ENCODE data around the gene VPS37B. TPM values are rescaled to one million over a fixed set of nuclear protein-coding genes. Genes with fewer than 3 reads are reported as not detected.

VPS37B gene
- total and polyA plus RNA-seq, 2 of the 8 experiments (the other 6 are each of a cell fraction or from before 2014, with no cell fraction given), result 11.9 to 15.7 TPM

DNA sequence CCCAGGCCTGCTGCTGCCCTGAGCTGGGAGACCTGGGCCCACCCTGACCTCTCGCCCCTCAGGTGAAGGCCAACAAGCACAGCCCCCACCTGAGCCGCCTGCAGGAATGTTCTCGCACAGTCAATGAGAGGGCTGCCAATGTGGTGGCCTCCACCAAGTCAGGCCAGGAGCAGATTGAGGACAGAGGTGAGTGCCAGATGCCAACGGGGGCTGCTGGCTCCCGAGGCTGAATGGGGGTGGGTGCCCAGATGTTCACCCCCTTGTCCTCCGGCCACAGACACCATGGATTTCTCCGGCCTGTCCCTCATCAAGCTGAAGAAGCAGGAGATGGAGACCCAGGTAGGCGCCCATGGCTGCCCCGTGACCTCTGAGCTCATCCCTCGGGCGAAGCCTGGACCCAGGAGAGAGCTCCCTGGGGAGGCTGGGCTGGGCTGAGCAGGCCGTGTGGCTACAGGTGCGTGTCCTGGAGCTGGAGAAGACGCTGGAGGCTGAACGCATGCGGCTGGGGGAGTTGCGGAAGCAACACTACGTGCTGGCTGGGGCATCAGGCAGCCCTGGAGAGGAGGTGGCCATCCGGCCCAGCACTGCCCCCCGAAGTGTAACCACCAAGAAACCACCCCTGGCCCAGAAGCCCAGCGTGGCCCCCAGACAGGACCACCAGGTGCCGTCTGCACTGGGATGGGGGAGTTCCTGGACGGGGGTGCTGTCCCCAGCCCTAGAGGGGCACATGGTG lies 34.9 kb downstream of the VPS37B start (continued):
- TF ChIP-seq RXRA (IDR thresholded peaks at IDR 0.05; ENCODE audit: insufficient read depth, low read depth, low read length) (no peak), POLR2A (IDR thresholded peaks at IDR 0.05; ENCODE audit: control extremely low read depth in 1 of 2, low read depth in 2 of 2, low read length in 2 of 2) (no peak), SUZ12 (IDR thresholded peaks at IDR 0.05; ENCODE audit: low read length) (no peak), CHD1 (IDR thresholded peaks at IDR 0.05; ENCODE audit: low read depth, low read length) (no peak), BRCA1 (IDR thresholded peaks at IDR 0.05; ENCODE audit: low read depth, low read length) (no peak), GABPA (IDR thresholded peaks at IDR 0.05; ENCODE audit: borderline replicate concordance, insufficient read depth, low read length) (no peak), PHF8 (conservative IDR thresholded peaks at IDR 0.05; ENCODE audit: low read depth, low read length) (no peak), TAF7 (optimal IDR thresholded peaks at IDR 0.05; ENCODE audit: borderline replicate concordance, low read depth, low read length) (no peak), RFX5 (IDR thresholded peaks at IDR 0.05; ENCODE audit: borderline replicate concordance, low read depth, low read length) (no peak)
- TF ChIP-seq, protein P1, sequence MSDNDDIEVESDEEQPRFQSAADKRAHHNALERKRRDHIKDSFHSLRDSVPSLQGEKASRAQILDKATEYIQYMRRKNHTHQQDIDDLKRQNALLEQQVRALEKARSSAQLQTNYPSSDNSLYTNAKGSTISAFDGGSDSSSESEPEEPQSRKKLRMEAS (IDR thresholded peaks at IDR 0.05), result no peak
- TF ChIP-seq, protein P2, sequence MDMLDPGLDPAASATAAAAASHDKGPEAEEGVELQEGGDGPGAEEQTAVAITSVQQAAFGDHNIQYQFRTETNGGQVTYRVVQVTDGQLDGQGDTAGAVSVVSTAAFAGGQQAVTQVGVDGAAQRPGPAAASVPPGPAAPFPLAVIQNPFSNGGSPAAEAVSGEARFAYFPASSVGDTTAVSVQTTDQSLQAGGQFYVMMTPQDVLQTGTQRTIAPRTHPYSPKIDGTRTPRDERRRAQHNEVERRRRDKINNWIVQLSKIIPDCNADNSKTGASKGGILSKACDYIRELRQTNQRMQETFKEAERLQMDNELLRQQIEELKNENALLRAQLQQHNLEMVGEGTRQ (IDR thresholded peaks at IDR 0.05; ENCODE audit: low read length), result no peak

Data from H1 (cell line).